Erythroblast (primary cell): ENCODE data around the gene KRT14.

Source experiments
- GATA1 ChIP-seq: IDR thresholded peaks from 2 replicates; pipeline ENCODE4 v1.6.1; 2011; ENCODE audit warnings: low read depth, mild to moderate bottlenecking, control low read depth, low read length, moderate library complexity
- POLR2A ChIP-seq: IDR thresholded peaks from 2 replicates; pipeline ENCODE4 v1.6.1; 2011; ENCODE audit warnings: mild to moderate bottlenecking, low read length

- TF ChIP-seq POLR2A (no peak), GATA1 (no peak)
Measured at GRCh38 chr17:41620583-41621434, 34.1 kb upstream of the KRT14 start.
